ENCODE measurements around the gene CHD3.

DNA sequence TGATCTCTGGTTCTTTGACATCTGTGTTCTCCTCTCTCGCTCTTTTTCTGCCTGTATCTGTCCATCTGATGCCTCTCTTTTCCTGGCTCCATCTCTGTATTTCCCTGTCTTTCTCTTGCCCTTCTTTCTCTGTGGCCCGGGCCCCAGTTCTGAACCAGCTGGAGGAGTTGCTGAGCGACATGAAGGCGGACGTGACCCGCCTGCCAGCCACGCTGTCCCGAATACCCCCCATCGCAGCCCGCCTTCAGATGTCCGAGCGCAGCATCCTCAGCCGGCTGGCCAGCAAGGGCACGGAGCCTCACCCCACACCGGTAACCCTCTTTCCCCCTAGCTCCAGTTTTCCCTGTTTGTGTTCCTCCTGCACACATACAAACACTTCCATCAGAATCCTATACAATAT lies 21.7 kb downstream of the CHD3 start:
- TF ChIP-seq, protein P1, sequence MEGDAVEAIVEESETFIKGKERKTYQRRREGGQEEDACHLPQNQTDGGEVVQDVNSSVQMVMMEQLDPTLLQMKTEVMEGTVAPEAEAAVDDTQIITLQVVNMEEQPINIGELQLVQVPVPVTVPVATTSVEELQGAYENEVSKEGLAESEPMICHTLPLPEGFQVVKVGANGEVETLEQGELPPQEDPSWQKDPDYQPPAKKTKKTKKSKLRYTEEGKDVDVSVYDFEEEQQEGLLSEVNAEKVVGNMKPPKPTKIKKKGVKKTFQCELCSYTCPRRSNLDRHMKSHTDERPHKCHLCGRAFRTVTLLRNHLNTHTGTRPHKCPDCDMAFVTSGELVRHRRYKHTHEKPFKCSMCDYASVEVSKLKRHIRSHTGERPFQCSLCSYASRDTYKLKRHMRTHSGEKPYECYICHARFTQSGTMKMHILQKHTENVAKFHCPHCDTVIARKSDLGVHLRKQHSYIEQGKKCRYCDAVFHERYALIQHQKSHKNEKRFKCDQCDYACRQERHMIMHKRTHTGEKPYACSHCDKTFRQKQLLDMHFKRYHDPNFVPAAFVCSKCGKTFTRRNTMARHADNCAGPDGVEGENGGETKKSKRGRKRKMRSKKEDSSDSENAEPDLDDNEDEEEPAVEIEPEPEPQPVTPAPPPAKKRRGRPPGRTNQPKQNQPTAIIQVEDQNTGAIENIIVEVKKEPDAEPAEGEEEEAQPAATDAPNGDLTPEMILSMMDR (IDR thresholded peaks at IDR 0.05): no peak
- no peak for TF ChIP-seq POLR2A (IDR thresholded peaks at IDR 0.05)
